HEK293 (cell line): ENCODE results near the gene AGGF1.

ENCODE experiments used
- CTCF ChIA-PET: fragments of 350-600 bp; formaldehyde crosslinking; extraction: SDS; loops from one replicate; lab custom pipeline; 2021; ENCODE audit warnings: antibody characterized with exemption; lab: Yijun Ruan, JAX
- POLR2A ChIA-PET: fragments of 300-600 bp; formaldehyde crosslinking; extraction: SDS; loops from one replicate; lab custom pipeline; 2020; ENCODE audit warnings: antibody characterized with exemption, inconsistent platforms; lab: Yijun Ruan, JAX
- H3K27ac ChIP-seq: fragments of 200-500 bp; sonication (Bioruptor generic); 2 replicates; pipeline ENCODE4 v1.5.1; 2014; ENCODE audit warnings: low read depth, low read length, control low read depth, inconsistent platforms; ENCODE audit errors: extremely low read depth
- H3K36me3 ChIP-seq, 2 experiments: fragments of 200-500 bp in 1 of 2; sonication (Bioruptor generic) in 1 of 2; 1 replicate in 1 of 2; 2 replicates in 1 of 2; pipeline ENCODE4 v1.5.1; 2014 to 2017; ENCODE audit warnings: inconsistent platforms in 2 of 2, low read length in 2 of 2; ENCODE audit not compliant: control insufficient read depth in 2 of 2, insufficient read depth in 1 of 2
- H3K4me1 ChIP-seq: fragments of 200-500 bp; sonication (Bioruptor generic); 2 replicates; pipeline ENCODE4 v1.5.1; 2014; ENCODE audit warnings: mild to moderate bottlenecking, low read length, inconsistent platforms; ENCODE audit not compliant: control insufficient read depth, insufficient read depth
- H3K4me3 ChIP-seq: 2 replicates; pipeline ENCODE4 v1.5.1; 2011; ENCODE audit warnings: low read depth, mild to moderate bottlenecking, control low read depth, low read length, moderate library complexity
- H3K9me3 ChIP-seq: fragments of 200-500 bp; sonication (Bioruptor generic); 2 replicates; pipeline ENCODE4 v1.5.1; 2014; ENCODE audit warnings: low read depth, low read length, inconsistent platforms; ENCODE audit not compliant: control insufficient read depth, insufficient read depth
- HIC1 ChIP-seq: fragments of 450-650 bp; formaldehyde crosslinking; IDR thresholded peaks from 2 replicates; pipeline ENCODE4 v1.5.1; 2016; ENCODE audit warnings: missing biosample characterization, missing genetic modification characterization
- KLF7 ChIP-seq: fragments of 450-650 bp; formaldehyde crosslinking; IDR thresholded peaks from 2 replicates; pipeline ENCODE4 v1.5.1; 2016; ENCODE audit warnings: missing biosample characterization, missing genetic modification characterization, borderline replicate concordance
- MYNN ChIP-seq: fragments of 450-650 bp; formaldehyde crosslinking; IDR thresholded peaks from 2 replicates; pipeline ENCODE4 v1.5.1; 2016; ENCODE audit warnings: missing biosample characterization, missing genetic modification characterization, borderline replicate concordance
- ZFP41 ChIP-seq: fragments of 450-650 bp; formaldehyde crosslinking; IDR thresholded peaks from 2 replicates; pipeline ENCODE4 v1.5.1; 2016; ENCODE audit warnings: missing biosample characterization, missing genetic modification characterization, borderline replicate concordance
- ZNF2 ChIP-seq: fragments of 450-650 bp; formaldehyde crosslinking; IDR thresholded peaks from 2 replicates; pipeline ENCODE4 v1.5.1; 2016; ENCODE audit warnings: missing biosample characterization, missing genetic modification characterization
- ZNF239 ChIP-seq: fragments of 450-650 bp; formaldehyde crosslinking; IDR thresholded peaks from 2 replicates; pipeline ENCODE4 v1.5.1; 2016; ENCODE audit warnings: missing biosample characterization, missing genetic modification characterization
- ZNF248 ChIP-seq: fragments of 450-650 bp; formaldehyde crosslinking; IDR thresholded peaks from 2 replicates; pipeline ENCODE4 v1.5.1; 2017; ENCODE audit warnings: missing biosample characterization, missing genetic modification characterization
- ZNF274 ChIP-seq, 2 experiments: fragments of 200-500 bp in 1 of 2; fragments of 450-650 bp in 1 of 2; sonication (Bioruptor generic) in 1 of 2; formaldehyde crosslinking in 1 of 2; IDR thresholded peaks; 2 replicates each; pipeline versions ENCODE4 v1.5.1 to v1.6.1; 2014 to 2016; ENCODE audit warnings: borderline replicate concordance in 1 of 2, inconsistent platforms in 1 of 2, low read length in 1 of 2, missing biosample characterization in 1 of 2, missing genetic modification characterization in 1 of 2
- ZNF292 ChIP-seq: fragments of 450-650 bp; formaldehyde crosslinking; IDR thresholded peaks from 2 replicates; pipeline ENCODE4 v1.5.1; 2016; ENCODE audit warnings: low read depth, missing biosample characterization, missing genetic modification characterization, borderline replicate concordance
- ZNF311 ChIP-seq: fragments of 450-650 bp; formaldehyde crosslinking; IDR thresholded peaks from 2 replicates; pipeline ENCODE4 v1.5.1; 2017; ENCODE audit warnings: missing biosample characterization, missing genetic modification characterization, borderline replicate concordance
- ZNF350 ChIP-seq: fragments of 450-650 bp; formaldehyde crosslinking; IDR thresholded peaks from 2 replicates; pipeline ENCODE4 v1.5.0; 2017; ENCODE audit warnings: missing biosample characterization, mild to moderate bottlenecking, missing genetic modification characterization
- ZNF416 ChIP-seq: fragments of 450-650 bp; formaldehyde crosslinking; IDR thresholded peaks from 2 replicates; pipeline ENCODE4 v1.5.1; 2016; ENCODE audit warnings: missing biosample characterization, missing genetic modification characterization
- ZNF626 ChIP-seq: fragments of 450-650 bp; sonication (Bioruptor Pico); formaldehyde crosslinking; IDR thresholded peaks from 2 replicates; pipeline ENCODE4 v1.5.1; 2018; ENCODE audit warnings: missing biosample characterization, missing genetic modification characterization, inconsistent platforms
- ZNF645 ChIP-seq: fragments of 450-650 bp; formaldehyde crosslinking; IDR thresholded peaks from 2 replicates; pipeline ENCODE4; 2016; ENCODE audit warnings: missing biosample characterization, missing genetic modification characterization
- ZNF768 ChIP-seq: fragments of 450-650 bp; formaldehyde crosslinking; IDR thresholded peaks from 2 replicates; pipeline ENCODE4 v1.5.1; 2018; ENCODE audit warnings: missing biosample characterization, mild to moderate bottlenecking, missing genetic modification characterization
- TF ChIP-seq, protein P1 (sequence below): fragments of 450-650 bp; IDR thresholded peaks from 2 replicates; pipeline ENCODE4 v1.5.1; 2018; ENCODE audit warnings: missing biosample characterization, mild to moderate bottlenecking, missing genetic modification characterization
- TF ChIP-seq, protein P2 (sequence below): fragments of 450-650 bp; formaldehyde crosslinking; IDR thresholded peaks from 2 replicates; pipeline ENCODE4 v1.5.0; 2017; ENCODE audit warnings: missing biosample characterization, missing genetic modification characterization, borderline replicate concordance
- TF ChIP-seq, protein P3 (sequence below): fragments of 450-650 bp; formaldehyde crosslinking; IDR thresholded peaks from 2 replicates; pipeline ENCODE4 v1.5.1; 2016; ENCODE audit warnings: missing biosample characterization, missing genetic modification characterization

Gene AGGF1

GRCh38 chr5:77017668-77018067 is 12.5 kb upstream of the AGGF1 start:
- H3K4me1 ChIP-seq: no peaks in the 10 kb centered on the region
- H3K27ac ChIP-seq: no peak overlapping the region
- no peak overlapping the region for H3K4me3 ChIP-seq
- H3K36me3 ChIP-seq: no peaks in the 10 kb centered on the region
- TF ChIP-seq ZNF2 (tag by site-specific recombination) (no peak), HIC1 (tag by site-specific recombination) (no peak), ZNF645 (tag by site-specific recombination) (no peak), ZNF239 (tag by site-specific recombination) (no peak), ZNF248 (tag by site-specific recombination) (no peak), KLF7 (no peak), ZNF311 (tag by site-specific recombination) (no peak), ZFP41 (tag by site-specific recombination) (no peak), ZNF768 (tag by site-specific recombination) (no peak), ZNF292 (tag by site-specific recombination) (no peak), ZNF274 (IDR thresholded peaks at IDR 0.05; ENCODE audit: low read length) (no peak), ZNF274 (tag by site-specific recombination; IDR thresholded peaks at IDR 0.05; ENCODE audit: borderline replicate concordance) (no peak), ZNF350 (tag by site-specific recombination) (no peak), ZNF416 (tag by site-specific recombination) (no peak), MYNN (tag by site-specific recombination) (no peak), ZNF626 (tag by site-specific recombination) (no peak)
- TF ChIP-seq, protein P1, sequence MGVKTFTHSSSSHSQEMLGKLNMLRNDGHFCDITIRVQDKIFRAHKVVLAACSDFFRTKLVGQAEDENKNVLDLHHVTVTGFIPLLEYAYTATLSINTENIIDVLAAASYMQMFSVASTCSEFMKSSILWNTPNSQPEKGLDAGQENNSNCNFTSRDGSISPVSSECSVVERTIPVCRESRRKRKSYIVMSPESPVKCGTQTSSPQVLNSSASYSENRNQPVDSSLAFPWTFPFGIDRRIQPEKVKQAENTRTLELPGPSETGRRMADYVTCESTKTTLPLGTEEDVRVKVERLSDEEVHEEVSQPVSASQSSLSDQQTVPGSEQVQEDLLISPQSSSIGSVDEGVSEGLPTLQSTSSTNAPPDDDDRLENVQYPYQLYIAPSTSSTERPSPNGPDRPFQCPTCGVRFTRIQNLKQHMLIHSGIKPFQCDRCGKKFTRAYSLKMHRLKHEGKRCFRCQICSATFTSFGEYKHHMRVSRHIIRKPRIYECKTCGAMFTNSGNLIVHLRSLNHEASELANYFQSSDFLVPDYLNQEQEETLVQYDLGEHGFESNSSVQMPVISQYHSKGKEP (tag by site-specific recombination): no peak
- TF ChIP-seq, protein P2, sequence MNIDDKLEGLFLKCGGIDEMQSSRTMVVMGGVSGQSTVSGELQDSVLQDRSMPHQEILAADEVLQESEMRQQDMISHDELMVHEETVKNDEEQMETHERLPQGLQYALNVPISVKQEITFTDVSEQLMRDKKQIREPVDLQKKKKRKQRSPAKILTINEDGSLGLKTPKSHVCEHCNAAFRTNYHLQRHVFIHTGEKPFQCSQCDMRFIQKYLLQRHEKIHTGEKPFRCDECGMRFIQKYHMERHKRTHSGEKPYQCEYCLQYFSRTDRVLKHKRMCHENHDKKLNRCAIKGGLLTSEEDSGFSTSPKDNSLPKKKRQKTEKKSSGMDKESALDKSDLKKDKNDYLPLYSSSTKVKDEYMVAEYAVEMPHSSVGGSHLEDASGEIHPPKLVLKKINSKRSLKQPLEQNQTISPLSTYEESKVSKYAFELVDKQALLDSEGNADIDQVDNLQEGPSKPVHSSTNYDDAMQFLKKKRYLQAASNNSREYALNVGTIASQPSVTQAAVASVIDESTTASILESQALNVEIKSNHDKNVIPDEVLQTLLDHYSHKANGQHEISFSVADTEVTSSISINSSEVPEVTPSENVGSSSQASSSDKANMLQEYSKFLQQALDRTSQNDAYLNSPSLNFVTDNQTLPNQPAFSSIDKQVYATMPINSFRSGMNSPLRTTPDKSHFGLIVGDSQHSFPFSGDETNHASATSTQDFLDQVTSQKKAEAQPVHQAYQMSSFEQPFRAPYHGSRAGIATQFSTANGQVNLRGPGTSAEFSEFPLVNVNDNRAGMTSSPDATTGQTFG (tag by site-specific recombination): no peak
- TF ChIP-seq, protein P3, sequence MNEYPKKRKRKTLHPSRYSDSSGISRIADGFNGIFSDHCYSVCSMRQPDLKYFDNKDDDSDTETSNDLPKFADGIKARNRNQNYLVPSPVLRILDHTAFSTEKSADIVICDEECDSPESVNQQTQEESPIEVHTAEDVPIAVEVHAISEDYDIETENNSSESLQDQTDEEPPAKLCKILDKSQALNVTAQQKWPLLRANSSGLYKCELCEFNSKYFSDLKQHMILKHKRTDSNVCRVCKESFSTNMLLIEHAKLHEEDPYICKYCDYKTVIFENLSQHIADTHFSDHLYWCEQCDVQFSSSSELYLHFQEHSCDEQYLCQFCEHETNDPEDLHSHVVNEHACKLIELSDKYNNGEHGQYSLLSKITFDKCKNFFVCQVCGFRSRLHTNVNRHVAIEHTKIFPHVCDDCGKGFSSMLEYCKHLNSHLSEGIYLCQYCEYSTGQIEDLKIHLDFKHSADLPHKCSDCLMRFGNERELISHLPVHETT (tag by site-specific recombination): no peak
- TF ChIP-seq, all 188 proteins: peak for 0
- ChIA-PET CTCF (interaction anchor here (0.6 to 3.2 kb wide), 4 partner anchors 12 to 243 kb away, joined by 3 to 61 read pairs (median 6); partner anchors contain the start of gene AGGF1), POLR2A (interaction anchor here (1.5 kb wide), 1 partner anchor 199 kb away, joined by 3 read pairs; the partner anchor contains the start of gene F2RL1)
- H3K9me3 ChIP-seq: no peaks in the 10 kb centered on the region
